ENCODE measurements around the gene PPARG.

The PPARG gene

GRCh38 chr3:12312010-12312409, 23.1 kb downstream of the PPARG start:
- no peak for DNase-seq (ENCODE audit: low read depth)

- no peak for DNase-seq (ENCODE audit: low read depth)
Observed at GRCh38 chr3:12313519-12313918, 24.6 kb downstream of the PPARG start.

GRCh38 chr3:12316253-12316652, 27.4 kb downstream of the PPARG start:
- DNase-seq (ENCODE audit: low read depth): no peak

GRCh38 chr3:12316729-12317351, 28.0 kb downstream of the PPARG start:
- no peak for DNase-seq (ENCODE audit: low read depth)

- no peak for DNase-seq (ENCODE audit: low read depth)
Observed at GRCh38 chr3:12317914-12318313, 29.0 kb downstream of the PPARG start.

GRCh38 chr3:12318758-12319621, 30.1 kb downstream of the PPARG start:
- DNase-seq (ENCODE audit: low read depth): no peak

GRCh38 chr3:12321015-12321414, 32.1 kb downstream of the PPARG start:
- no peak for DNase-seq (ENCODE audit: low read depth)

GRCh38 chr3:12323237-12323636, 34.4 kb downstream of the PPARG start:
- DNase-seq (ENCODE audit: low read depth): no peak

GRCh38 chr3:12325586-12326515, 37.0 kb downstream of the PPARG start:
- no peak for DNase-seq (ENCODE audit: low read depth)

GRCh38 chr3:12327021-12327420, 38.2 kb downstream of the PPARG start:
- no peak for DNase-seq (ENCODE audit: low read depth)

GRCh38 chr3:12328132-12328836, 39.4 kb downstream of the PPARG start:
- no peak for DNase-seq (ENCODE audit: low read depth)

- DNase-seq (ENCODE audit: low read depth): no peak
Observed at GRCh38 chr3:12328837-12329462, 40.1 kb downstream of the PPARG start.

GRCh38 chr3:12334786-12335185, 45.9 kb downstream of the PPARG start:
- DNase-seq (ENCODE audit: low read depth): no peak

GRCh38 chr3:12335421-12335820, 46.6 kb downstream of the PPARG start:
- no peak for DNase-seq (ENCODE audit: low read depth)

GRCh38 chr3:12336099-12336498, 47.2 kb downstream of the PPARG start:
- no peak for DNase-seq (ENCODE audit: low read depth)

- DNase-seq (ENCODE audit: low read depth): no peak
Observed at GRCh38 chr3:12338595-12339546, 50.0 kb downstream of the PPARG start.

- no peak for DNase-seq (ENCODE audit: low read depth)
Observed at GRCh38 chr3:12339701-12340480, 51.0 kb downstream of the PPARG start.

GRCh38 chr3:12340506-12340905, 51.6 kb downstream of the PPARG start:
- DNase-seq (ENCODE audit: low read depth): no peak

GRCh38 chr3:12342151-12342550, 53.3 kb downstream of the PPARG start:
- no peak for DNase-seq (ENCODE audit: low read depth)

Data from HS-5 (cell line).